Left ventricle myocardium inferior (tissue), 1 donor: ENCODE data around the gene TCERG1L. TPM values are rescaled to one million over a fixed set of nuclear protein-coding genes. Genes with fewer than 3 reads are reported as not detected.

Experiments used
- DNase-seq: peaks from one replicate; pipeline ENCODE4 v3.0.0-alpha.2; 2020
- H3K27ac ChIP-seq: fragments of 200-600 bp; replicated peaks from 2 replicates; pipeline ENCODE4 v1.8.0; 2021
- H3K27me3 ChIP-seq: fragments of 200-600 bp; 2 replicates; pipeline ENCODE4 v1.8.0; 2021; ENCODE audit warnings: low read depth
- H3K36me3 ChIP-seq: fragments of 200-600 bp; 2 replicates; pipeline ENCODE4 v1.8.0; 2021
- H3K4me1 ChIP-seq: fragments of 200-600 bp; 2 replicates; pipeline ENCODE4 v1.8.0; 2021
- H3K4me3 ChIP-seq: fragments of 200-600 bp; 2 replicates; pipeline ENCODE4 v1.8.0; 2021; ENCODE audit warnings: mild to moderate bottlenecking, moderate library complexity
- H3K9me3 ChIP-seq: fragments of 200-600 bp; replicated peaks from 2 replicates; pipeline ENCODE4 v1.8.0; 2021
- intact Hi-C: fragments of 100-400 bp; cut with micrococcal nuclease; formaldehyde crosslinking; loops from one replicate; pipeline ENCODE4 v1.11.0; 2022
- total RNA-seq: library from RNA; stranded (reverse); fragmentation: NEBNext Ultra II Directional; extraction: Animal tissue kit (Norgen Biotek cat#: 25700); gene quantifications from one replicate; pipeline ENCODE4 v1.2.1, GENCODE V29; 2021
- TF ChIP-seq, protein P1 (sequence below): fragments of 200-600 bp; IDR thresholded peaks from 2 replicates; pipeline ENCODE4 v1.8.0; 2021; ENCODE audit warnings: antibody characterized with exemption, mild to moderate bottlenecking, borderline replicate concordance
- donor health status: DM: no; HTN: yes; CAD: no; lungs with severe emphysema.

The TCERG1L gene
- total RNA-seq, 1 donor from 2014 or later = not detected

- no peaks in the 10 kb centered on the region for H3K4me1 ChIP-seq
- H3K27ac ChIP-seq = no peak overlapping the region
- no peaks in the 10 kb centered on the region for H3K9me3 ChIP-seq
- H3K4me3 ChIP-seq = no peak overlapping the region
- no peaks in the 10 kb centered on the region for H3K36me3 ChIP-seq
- H3K27me3 ChIP-seq = peaks cover 99% of the 10 kb centered on the region
- TF ChIP-seq, protein P1, sequence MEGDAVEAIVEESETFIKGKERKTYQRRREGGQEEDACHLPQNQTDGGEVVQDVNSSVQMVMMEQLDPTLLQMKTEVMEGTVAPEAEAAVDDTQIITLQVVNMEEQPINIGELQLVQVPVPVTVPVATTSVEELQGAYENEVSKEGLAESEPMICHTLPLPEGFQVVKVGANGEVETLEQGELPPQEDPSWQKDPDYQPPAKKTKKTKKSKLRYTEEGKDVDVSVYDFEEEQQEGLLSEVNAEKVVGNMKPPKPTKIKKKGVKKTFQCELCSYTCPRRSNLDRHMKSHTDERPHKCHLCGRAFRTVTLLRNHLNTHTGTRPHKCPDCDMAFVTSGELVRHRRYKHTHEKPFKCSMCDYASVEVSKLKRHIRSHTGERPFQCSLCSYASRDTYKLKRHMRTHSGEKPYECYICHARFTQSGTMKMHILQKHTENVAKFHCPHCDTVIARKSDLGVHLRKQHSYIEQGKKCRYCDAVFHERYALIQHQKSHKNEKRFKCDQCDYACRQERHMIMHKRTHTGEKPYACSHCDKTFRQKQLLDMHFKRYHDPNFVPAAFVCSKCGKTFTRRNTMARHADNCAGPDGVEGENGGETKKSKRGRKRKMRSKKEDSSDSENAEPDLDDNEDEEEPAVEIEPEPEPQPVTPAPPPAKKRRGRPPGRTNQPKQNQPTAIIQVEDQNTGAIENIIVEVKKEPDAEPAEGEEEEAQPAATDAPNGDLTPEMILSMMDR = no peak
- intact Hi-C loops = no loop called here
- DNase-seq = no peak
These were observed 63.6 kb downstream of the TCERG1L start for GRCh38 chr10:131247873-131248272.

GRCh38 chr10:131246775-131247174, 64.7 kb downstream of the TCERG1L start:
- Histone ChIP-seq H3K4me1 (no peaks in the 10 kb centered on the region), H3K4me3 (no peak overlapping the region), H3K9me3 (no peaks in the 10 kb centered on the region), H3K27me3 (peaks cover 99% of the 10 kb centered on the region), H3K36me3 (no peaks in the 10 kb centered on the region), H3K27ac (no peak overlapping the region)
- TF ChIP-seq, protein P1 = no peak
- no peak for DNase-seq
- intact Hi-C loops = no loop called here

DNA sequence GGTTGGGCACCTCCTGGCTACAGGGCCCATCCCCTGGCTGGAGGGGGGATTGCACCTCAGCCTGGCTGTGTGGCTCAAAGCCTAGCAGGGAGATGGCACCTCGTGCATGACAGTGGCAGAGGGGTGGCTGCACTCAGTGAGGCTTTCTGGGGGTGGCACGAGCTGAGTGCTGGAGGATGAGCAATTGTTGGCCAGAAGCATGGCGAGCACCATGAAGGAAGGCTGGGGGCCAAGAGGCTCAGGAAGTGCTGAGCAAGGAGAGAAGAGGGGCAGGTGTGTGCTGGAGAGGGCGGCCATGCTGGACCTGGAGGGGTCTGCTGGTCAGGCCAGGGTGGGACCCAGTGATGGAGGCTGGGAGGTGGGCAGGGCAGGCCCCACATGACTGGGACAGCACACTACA, 65.4 kb downstream of the TCERG1L start:
- DNase-seq = no peak
- TF ChIP-seq, protein P1 = no peak
- no peak overlapping the region for H3K27ac ChIP-seq
- no peaks in the 10 kb centered on the region for H3K9me3 ChIP-seq
- no peaks in the 10 kb centered on the region for H3K36me3 ChIP-seq
- H3K4me1 ChIP-seq = no peaks in the 10 kb centered on the region
- intact Hi-C loops = no loop called here
- peaks cover 97% of the 10 kb centered on the region for H3K27me3 ChIP-seq
- H3K4me3 ChIP-seq = no peak overlapping the region

DNA sequence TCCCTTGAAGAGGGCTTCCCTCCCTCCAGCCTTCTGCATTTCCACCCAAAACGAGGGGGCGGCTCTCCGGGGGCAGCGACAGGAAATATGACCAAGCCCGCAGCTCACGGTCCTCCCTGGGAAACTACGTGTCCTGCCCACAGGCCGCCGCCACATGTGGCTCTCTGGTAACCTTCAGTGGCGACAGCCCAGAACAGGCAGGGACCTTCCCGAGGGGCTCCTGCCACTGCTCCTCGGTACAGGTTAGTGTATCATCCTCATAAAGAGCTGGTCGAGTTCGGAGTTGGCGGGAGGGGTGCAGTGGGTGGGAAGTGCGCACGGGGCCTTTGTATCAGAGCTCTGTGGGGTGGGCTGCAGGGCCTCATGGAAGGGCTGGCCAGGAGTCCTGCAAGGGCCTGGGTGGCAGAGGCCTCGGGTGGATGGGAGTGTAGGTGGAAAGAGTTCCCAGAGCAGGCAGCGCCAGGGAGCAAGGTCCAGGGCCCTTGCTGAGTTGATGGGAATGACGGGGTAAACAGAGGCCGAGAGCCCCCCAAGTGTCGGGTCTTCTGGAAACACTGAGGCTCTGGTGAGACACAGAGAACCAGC, 66.0 kb downstream of the TCERG1L start:
- TF ChIP-seq, protein P1 = no peak
- H3K4me3 ChIP-seq = no peak overlapping the region
- H3K4me1 ChIP-seq = no peaks in the 10 kb centered on the region
- no peaks in the 10 kb centered on the region for H3K9me3 ChIP-seq
- no peak overlapping the region for H3K27ac ChIP-seq
- intact Hi-C loops = no loop called here
- no peak for DNase-seq
- H3K36me3 ChIP-seq = no peaks in the 10 kb centered on the region
- H3K27me3 ChIP-seq = peaks cover 97% of the 10 kb centered on the region

- no peak for DNase-seq
- intact Hi-C loops = no loop called here
- Histone ChIP-seq H3K9me3 (no peaks in the 10 kb centered on the region), H3K4me3 (no peak overlapping the region), H3K36me3 (no peaks in the 10 kb centered on the region), H3K27ac (no peak overlapping the region), H3K4me1 (no peaks in the 10 kb centered on the region), H3K27me3 (peaks cover 97% of the 10 kb centered on the region)
- TF ChIP-seq, protein P1 = no peak
These were observed 66.7 kb downstream of the TCERG1L start for GRCh38 chr10:131244836-131245235.
